NCI-H187 treated with DMSO at 0.1 percent for 48 hours (cell line): ENCODE measurements around the gene DMXL1.

ENCODE experiments used
- DNase-seq: peaks from one replicate; lab custom pipeline; 2025; lab: John Stamatoyannopoulos, UW

The DMXL1 gene

GRCh38 chr5:119289438-119290044 lies 218.7 kb downstream of the DMXL1 start:
- no peak for DNase-seq

DNA sequence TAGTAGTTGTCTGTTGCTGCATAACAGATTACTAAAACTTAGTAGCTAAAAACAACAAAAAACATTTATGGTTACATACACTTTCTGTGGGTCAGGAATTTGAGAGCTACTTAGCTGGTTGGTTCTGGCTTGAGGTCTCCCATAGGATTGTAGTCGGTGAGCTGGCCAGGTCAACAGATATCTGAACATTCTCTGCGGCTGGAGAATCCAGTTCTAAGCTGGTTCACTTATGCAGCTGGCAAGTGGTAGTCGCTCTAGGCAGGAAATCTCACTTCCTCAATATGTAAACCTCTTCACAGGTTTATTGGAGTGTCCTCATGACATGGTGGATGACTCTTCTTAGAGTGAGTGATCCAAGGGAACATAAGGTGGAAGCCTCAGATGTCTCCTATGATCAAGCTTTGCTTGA lies 219.3 kb downstream of the DMXL1 start:
- no peak for DNase-seq

DNA sequence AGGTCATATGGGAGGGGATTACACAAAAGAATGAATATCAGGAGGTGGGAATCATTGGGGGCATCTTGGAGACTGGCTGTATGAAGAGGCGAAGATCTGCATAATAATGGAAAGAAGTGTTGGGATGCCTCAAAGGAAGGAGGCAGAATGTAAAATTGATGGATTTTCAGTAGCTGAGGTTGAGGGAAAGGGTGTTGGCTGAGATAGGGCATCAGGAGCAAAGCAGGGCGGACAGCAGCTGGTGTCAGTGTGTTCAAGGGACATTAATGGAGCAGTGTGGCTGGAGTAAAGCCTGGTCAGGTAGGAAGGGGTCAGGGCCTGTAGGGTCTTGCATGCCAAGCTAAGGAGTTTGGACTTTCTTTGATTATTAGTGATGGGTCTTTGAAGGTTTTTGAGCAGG lies 219.7 kb downstream of the DMXL1 start:
- DNase-seq, result no peak

DNA sequence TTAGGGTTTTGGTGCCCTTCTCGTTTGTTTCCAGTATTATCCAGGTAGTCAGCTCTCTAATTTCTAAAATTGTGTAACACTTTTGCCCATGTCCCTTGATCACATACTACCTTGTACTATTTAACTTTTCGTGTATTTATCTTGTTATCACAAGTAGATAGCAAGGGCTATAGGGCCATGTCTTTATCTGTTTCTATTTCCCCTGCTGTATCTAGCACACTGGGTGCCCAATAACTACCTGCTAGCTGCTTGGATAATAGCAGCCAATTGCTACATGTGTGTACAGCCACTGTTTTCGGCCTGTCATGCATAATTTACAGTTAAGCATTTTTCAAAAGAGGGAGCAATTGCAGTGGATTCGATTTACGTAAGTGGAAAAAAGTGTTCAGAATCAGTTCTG lies 220.2 kb downstream of the DMXL1 start:
- no peak for DNase-seq

- DNase-seq, result no peak
Measured at GRCh38 chr5:119291877-119292276, 221.0 kb downstream of the DMXL1 start.

- DNase-seq, result no peak
Measured at GRCh38 chr5:119292701-119293515, 222.0 kb downstream of the DMXL1 start.

DNA sequence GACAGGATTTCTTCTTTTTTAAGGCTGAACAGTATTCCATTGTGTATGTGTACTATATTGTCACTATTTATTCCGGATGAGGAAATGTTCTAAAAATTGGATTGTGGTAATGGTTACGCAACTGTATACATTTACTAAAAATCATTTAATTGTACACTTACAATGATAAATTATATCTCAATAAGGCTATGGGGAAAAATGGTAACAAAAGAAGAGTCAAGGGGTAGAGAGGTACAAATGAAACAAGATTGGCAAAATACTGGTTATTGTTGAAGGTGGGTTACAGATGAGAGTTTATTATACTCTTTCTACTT lies 222.6 kb downstream of the DMXL1 start:
- DNase-seq, result no peak
